Stimulated activated CD8-positive, alpha-beta memory T cell treated with anti-CD3 and anti-CD28 coated beads, Interleukin-12 subunit alpha, Interleukin-12 subunit beta, amount 100 ng/mL, for 1 hour (primary cell): ENCODE data around the gene BPGM.

ENCODE experiments used
- DNase-seq: peaks from one replicate; pipeline ENCODE4 v3.0.0-alpha.2; 2020; ENCODE audit warnings: low read depth

The BPGM gene

GRCh38 chr7:134720091-134720935, 73.7 kb downstream of the BPGM start:
- no peak for DNase-seq

- DNase-seq = no peak
Observed at GRCh38 chr7:134721171-134721570, 74.5 kb downstream of the BPGM start.

GRCh38 chr7:134722786-134723322, 76.2 kb downstream of the BPGM start:
- no peak for DNase-seq

- DNase-seq = no peak
Observed at GRCh38 chr7:134723892-134724291, 77.2 kb downstream of the BPGM start.

GRCh38 chr7:134724606-134725005, 78.0 kb downstream of the BPGM start:
- no peak for DNase-seq

- no peak for DNase-seq
Observed at GRCh38 chr7:134726581-134726980, 79.9 kb downstream of the BPGM start.

GRCh38 chr7:134727711-134728110, 81.1 kb downstream of the BPGM start:
- no peak for DNase-seq
